DND-41 (cell line): Measurements from ENCODE around the gene SH2D3A.

Experiments used
- ATAC-seq: fragments of 200-7000 bp; cut with Tn5 transposase; 3 replicates; pipeline ENCODE4 v1.9.1; 2021; ENCODE audit warnings: low read depth; ENCODE audit not compliant: insufficient read depth
- DNase-seq: peaks from one replicate; pipeline ENCODE4 v3.0.0-alpha.2; 2020
- H2AFZ ChIP-seq: 2 replicates; pipeline ENCODE4 v1.6.0; 2012; ENCODE audit warnings: low read depth, low read length
- H3K27ac ChIP-seq: 2 replicates; pipeline ENCODE4 v1.5.1; 2012; ENCODE audit warnings: low read length, inconsistent platforms
- H3K27me3 ChIP-seq: fragments of 200-600 bp; sonication (generic); 2 replicates; pipeline ENCODE4 v1.6.0; 2012; ENCODE audit warnings: low read length, mild to moderate bottlenecking, inconsistent platforms; ENCODE audit not compliant: insufficient read depth, poor library complexity
- H3K36me3 ChIP-seq: 2 replicates; pipeline ENCODE4 v1.5.1; 2012; ENCODE audit warnings: low read length, inconsistent platforms; ENCODE audit not compliant: insufficient read depth
- H3K4me1 ChIP-seq: 2 replicates; pipeline ENCODE4 v1.5.1; 2012; ENCODE audit warnings: mild to moderate bottlenecking, low read length; ENCODE audit not compliant: insufficient read depth
- H3K4me2 ChIP-seq: 2 replicates; pipeline ENCODE4 v1.6.0; 2012; ENCODE audit warnings: mild to moderate bottlenecking, moderate library complexity, low read length, inconsistent platforms; ENCODE audit not compliant: insufficient read depth
- H3K4me3 ChIP-seq, 2 experiments: fragments of 200-600 bp in 1 of 2; shearing (Covaris generic) in 1 of 2; 2 replicates each; pipeline ENCODE4 v1.5.1; 2012 to 2016; ENCODE audit warnings: inconsistent platforms in 2 of 2, low read length in 2 of 2, mild to moderate bottlenecking in 2 of 2, low read depth in 1 of 2, moderate library complexity in 1 of 2
- H3K79me2 ChIP-seq: 2 replicates; pipeline ENCODE4 v1.6.0; 2012; ENCODE audit warnings: low read length, inconsistent platforms; ENCODE audit not compliant: insufficient read depth
- H3K9ac ChIP-seq: 2 replicates; pipeline ENCODE4 v1.6.0; 2012; ENCODE audit warnings: low read depth, mild to moderate bottlenecking, inconsistent platforms, low read length, moderate library complexity
- H3K9me3 ChIP-seq: 2 replicates; pipeline ENCODE4 v1.5.1; 2012; ENCODE audit warnings: low read length, moderate library complexity, mild to moderate bottlenecking, inconsistent platforms; ENCODE audit not compliant: insufficient read depth, severe bottlenecking
- H4K20me1 ChIP-seq: 2 replicates; pipeline ENCODE4 v1.6.0; 2012; ENCODE audit warnings: low read length; ENCODE audit not compliant: insufficient read depth
- EZH2 ChIP-seq: IDR thresholded peaks from 3 replicates; pipeline ENCODE4 v1.6.1; 2012; ENCODE audit warnings: borderline replicate concordance, low read depth, mild to moderate bottlenecking, moderate library complexity, low read length, inconsistent platforms; ENCODE audit not compliant: severe bottlenecking
- TF ChIP-seq, protein P1 (sequence below): IDR thresholded peaks from 2 replicates; pipeline ENCODE4 v1.5.1; 2012; ENCODE audit warnings: borderline replicate concordance, low read length, moderate library complexity, mild to moderate bottlenecking; ENCODE audit not compliant: poor library complexity, severe bottlenecking; ENCODE audit errors: extremely low read depth

The SH2D3A gene

DNA sequence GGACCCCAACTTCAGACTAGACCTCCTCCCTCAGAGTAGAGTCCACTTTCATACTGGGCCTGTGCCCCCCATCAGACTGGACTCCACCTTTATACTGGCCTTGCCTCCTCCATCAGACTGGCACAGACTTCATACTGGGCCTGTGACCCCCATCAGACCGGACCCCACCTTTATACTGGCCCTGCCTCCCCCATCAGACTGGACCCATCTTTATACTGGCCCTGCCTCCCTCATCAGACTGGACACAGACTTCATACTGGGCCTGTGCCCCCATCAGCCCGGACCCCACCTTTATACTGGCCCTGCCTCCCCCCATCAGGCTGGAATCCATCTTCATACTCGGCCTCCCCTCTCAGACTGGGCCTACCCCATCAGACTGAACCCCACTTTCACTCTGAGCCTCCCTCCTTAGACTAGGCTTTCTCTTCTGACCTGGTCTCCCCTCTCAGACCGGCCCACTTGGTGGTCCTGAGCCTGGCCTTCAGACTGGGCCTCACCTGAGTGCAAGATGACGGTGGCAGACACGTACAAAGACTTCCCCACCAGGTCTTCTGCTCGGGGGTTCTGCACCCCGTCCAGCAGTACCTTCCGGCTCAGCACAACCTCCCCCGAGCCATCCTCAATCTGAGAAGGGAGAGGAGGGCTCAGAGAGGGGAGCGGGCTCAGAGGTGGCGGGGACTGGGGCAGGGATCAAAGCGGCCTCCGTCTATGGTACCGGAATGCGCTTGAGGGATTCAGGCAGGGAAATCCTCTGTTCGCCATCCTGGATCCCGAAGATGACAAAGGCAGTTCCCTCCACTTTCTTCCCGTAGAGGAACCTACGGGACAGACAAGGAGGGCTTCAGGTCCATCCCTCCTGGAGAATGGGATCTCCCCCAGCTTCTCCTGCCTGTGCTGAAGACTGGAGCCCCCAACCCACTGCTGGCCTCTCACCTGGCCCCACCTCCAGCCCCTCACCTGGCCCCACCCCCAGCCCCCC, 54.3 kb downstream of the SH2D3A start:
- Histone ChIP-seq H3K79me2 (no peaks in the 10 kb centered on the region), H3K4me3 (no peak overlapping the region), H2AFZ (no peak overlapping the region), H3K4me2 (no peak overlapping the region), H3K27me3 (no peaks in the 10 kb centered on the region), H3K36me3 (no peaks in the 10 kb centered on the region), H3K4me1 (no peaks in the 10 kb centered on the region), H3K9me3 (no peaks in the 10 kb centered on the region), H4K20me1 (no peaks in the 10 kb centered on the region; the same call in 1 of the 2 replicates), H3K27ac (no peak overlapping the region), H3K9ac (no peak overlapping the region)
- DNase-seq (no peak), ATAC-seq (no peak)
- TF ChIP-seq, protein P1, sequence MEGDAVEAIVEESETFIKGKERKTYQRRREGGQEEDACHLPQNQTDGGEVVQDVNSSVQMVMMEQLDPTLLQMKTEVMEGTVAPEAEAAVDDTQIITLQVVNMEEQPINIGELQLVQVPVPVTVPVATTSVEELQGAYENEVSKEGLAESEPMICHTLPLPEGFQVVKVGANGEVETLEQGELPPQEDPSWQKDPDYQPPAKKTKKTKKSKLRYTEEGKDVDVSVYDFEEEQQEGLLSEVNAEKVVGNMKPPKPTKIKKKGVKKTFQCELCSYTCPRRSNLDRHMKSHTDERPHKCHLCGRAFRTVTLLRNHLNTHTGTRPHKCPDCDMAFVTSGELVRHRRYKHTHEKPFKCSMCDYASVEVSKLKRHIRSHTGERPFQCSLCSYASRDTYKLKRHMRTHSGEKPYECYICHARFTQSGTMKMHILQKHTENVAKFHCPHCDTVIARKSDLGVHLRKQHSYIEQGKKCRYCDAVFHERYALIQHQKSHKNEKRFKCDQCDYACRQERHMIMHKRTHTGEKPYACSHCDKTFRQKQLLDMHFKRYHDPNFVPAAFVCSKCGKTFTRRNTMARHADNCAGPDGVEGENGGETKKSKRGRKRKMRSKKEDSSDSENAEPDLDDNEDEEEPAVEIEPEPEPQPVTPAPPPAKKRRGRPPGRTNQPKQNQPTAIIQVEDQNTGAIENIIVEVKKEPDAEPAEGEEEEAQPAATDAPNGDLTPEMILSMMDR = no peak
- TF ChIP-seq EZH2 = no peak

DNA sequence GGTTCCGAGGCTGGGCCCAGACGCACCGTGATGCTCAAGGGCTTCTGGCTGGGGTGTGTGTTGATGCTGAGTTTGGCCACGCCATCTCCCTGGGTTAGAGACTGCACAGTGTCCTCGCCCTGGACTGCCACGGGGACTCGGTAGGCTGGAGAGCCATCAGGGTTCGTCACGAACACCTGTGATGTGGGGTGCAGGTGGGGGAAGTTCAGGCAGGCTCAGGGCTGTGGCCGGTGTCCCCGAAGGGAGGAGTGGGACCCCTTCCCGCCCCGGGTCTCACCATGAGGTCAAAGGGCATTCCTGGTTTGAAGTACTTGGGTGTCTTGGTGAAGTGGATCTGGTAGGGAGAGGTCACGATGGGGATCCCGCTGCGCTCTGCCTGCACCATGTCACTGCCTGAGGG, 55.0 kb downstream of the SH2D3A start:
- Histone ChIP-seq H3K4me2 (no peak overlapping the region), H2AFZ (no peak overlapping the region), H3K4me1 (no peaks in the 10 kb centered on the region), H3K9ac (no peak overlapping the region), H3K27me3 (no peaks in the 10 kb centered on the region), H3K4me3 (no peak overlapping the region), H3K36me3 (no peaks in the 10 kb centered on the region), H4K20me1 (no peaks in the 10 kb centered on the region), H3K27ac (no peak overlapping the region), H3K79me2 (no peaks in the 10 kb centered on the region), H3K9me3 (no peaks in the 10 kb centered on the region)
- TF ChIP-seq, protein P1 = no peak
- TF ChIP-seq EZH2 = no peak
- DNase-seq = no peak
- ATAC-seq = no peak

DNA sequence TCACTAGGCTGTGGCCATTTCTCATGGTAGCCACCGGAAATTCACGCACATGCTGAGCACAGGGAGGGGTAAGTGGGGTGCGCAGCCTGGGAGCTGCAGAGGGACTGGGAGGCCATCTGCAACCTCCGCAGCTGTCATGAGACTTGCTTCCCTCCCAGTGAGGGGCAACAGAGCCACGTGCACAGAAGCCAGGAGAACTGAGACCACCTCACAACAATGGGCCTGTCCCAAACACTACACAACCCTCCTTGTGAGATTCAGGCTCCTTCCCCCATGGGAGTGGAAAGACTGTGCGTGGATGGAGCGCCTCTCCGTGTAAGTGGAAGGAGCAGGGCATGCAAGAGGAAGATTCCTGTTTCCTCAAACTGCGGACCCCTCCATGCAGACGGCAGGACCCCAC, 55.6 kb downstream of the SH2D3A start:
- TF ChIP-seq, protein P1 = no peak
- no peak for TF ChIP-seq EZH2
- DNase-seq (no peak), ATAC-seq (no peak)
- no peaks in the 10 kb centered on the region for H3K79me2 ChIP-seq
- no peaks in the 10 kb centered on the region for H4K20me1 ChIP-seq
- no peak overlapping the region for H3K27ac ChIP-seq
- H3K4me3 ChIP-seq = no peak overlapping the region
- no peak overlapping the region for H2AFZ ChIP-seq
- H3K27me3 ChIP-seq = no peaks in the 10 kb centered on the region
- no peaks in the 10 kb centered on the region for H3K4me1 ChIP-seq
- H3K9ac ChIP-seq = no peak overlapping the region
- H3K9me3 ChIP-seq = no peaks in the 10 kb centered on the region
- no peak overlapping the region for H3K4me2 ChIP-seq
- H3K36me3 ChIP-seq = no peaks in the 10 kb centered on the region
